HUES64 (cell line): Measurements from ENCODE around the gene PCOLCE2. TPM values are rescaled to one million over a fixed set of nuclear protein-coding genes. Genes with fewer than 3 reads are reported as not detected.

Experiments used
- H3K27ac ChIP-seq: 2 replicates; pipeline ENCODE4 v1.7.0; 2013; ENCODE audit warnings: low read depth, low read length, inconsistent platforms
- H3K27me3 ChIP-seq: 2 replicates; pipeline ENCODE4 v1.6.1; 2013; ENCODE audit warnings: mild to moderate bottlenecking, low read length; ENCODE audit not compliant: insufficient read depth
- H3K36me3 ChIP-seq: 2 replicates; pipeline ENCODE4 v1.6.1; 2013; ENCODE audit warnings: mild to moderate bottlenecking, low read length; ENCODE audit not compliant: insufficient read depth
- H3K4me1 ChIP-seq: 2 replicates; pipeline ENCODE4 v1.6.1; 2013; ENCODE audit warnings: mild to moderate bottlenecking, low read length, moderate library complexity; ENCODE audit not compliant: insufficient read depth
- H3K4me3 ChIP-seq: 2 replicates; pipeline ENCODE4 v1.5.1; 2013; ENCODE audit warnings: mild to moderate bottlenecking, low read length, moderate library complexity
- H3K9ac ChIP-seq: 2 replicates; pipeline ENCODE4 v1.6.1; 2013; ENCODE audit warnings: mild to moderate bottlenecking, low read depth, low read length
- H3K9me3 ChIP-seq: 2 replicates; pipeline ENCODE4 v1.6.1; 2013; ENCODE audit warnings: low read depth, low read length; ENCODE audit not compliant: insufficient read depth
- WGBS: fragments of 150-250, 120-280 bp; methylation state at CpG from one replicate; pipeline ENCODE4 v1.1.7; 2013; ENCODE audit warnings: missing lambda C conversion rate; 5-methylcytosine and 5-hydroxymethylcytosine counted together
- polyA plus RNA-seq, 2 experiments: library from polyadenylated mRNA; stranded (reverse); fragments of 50-300 nt; gene quantifications; one replicate each; pipeline ENCODE4 v1.2.3, GENCODE V29; 2013

Gene PCOLCE2, protein sequence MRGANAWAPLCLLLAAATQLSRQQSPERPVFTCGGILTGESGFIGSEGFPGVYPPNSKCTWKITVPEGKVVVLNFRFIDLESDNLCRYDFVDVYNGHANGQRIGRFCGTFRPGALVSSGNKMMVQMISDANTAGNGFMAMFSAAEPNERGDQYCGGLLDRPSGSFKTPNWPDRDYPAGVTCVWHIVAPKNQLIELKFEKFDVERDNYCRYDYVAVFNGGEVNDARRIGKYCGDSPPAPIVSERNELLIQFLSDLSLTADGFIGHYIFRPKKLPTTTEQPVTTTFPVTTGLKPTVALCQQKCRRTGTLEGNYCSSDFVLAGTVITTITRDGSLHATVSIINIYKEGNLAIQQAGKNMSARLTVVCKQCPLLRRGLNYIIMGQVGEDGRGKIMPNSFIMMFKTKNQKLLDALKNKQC
- 10.5 TPM for polyA plus RNA-seq (2013, experiment 1 of 2)
- 11.3 TPM for polyA plus RNA-seq (2013, experiment 2 of 2)

DNA sequence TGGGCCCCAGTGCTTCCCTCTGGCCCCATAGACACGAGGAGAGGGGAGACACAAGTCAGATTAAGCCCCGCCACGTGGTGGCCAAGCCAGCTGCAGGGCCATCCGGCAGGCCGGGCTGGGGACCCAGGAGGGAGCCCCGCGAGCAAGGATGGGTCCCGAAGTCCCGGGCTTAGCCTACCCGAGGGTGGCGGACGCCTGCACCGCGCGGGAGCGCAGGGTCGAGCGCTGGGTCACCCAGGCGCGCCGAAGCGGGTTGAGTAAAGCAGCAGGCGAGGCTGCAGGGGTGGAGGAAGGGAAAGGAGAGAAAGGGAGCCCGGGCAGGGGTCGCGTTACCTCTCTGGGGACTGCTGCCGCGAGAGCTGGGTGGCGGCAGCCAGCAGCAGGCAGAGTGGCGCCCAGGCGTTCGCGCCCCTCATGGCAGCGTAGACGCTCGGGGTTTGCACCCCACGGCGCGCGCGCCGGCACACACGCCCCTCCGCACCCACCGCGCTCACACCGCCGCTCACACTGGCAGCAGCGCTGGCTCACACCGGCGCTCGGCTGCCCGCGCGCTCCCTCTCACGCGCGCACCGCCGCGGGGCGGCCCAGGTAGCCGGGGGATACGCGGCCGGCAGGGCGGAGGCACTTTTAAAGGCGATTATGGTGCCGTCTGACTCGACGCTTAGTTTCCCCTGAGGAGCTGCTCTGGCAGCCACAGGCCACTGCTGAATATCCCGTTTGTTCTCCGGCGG, at the start of gene PCOLCE2:
TSS of gene PCOLCE2 (minus strand) at position 603 of the 731 bp plus-strand sequence. CDS start at position 416, 187 bp downstream.
- H3K36me3 ChIP-seq: no peaks in the 10 kb centered on the region
- no peaks in the 10 kb centered on the region for H3K9me3 ChIP-seq
- peaks cover 11% of the 10 kb centered on the region; the same call in 1 of the 2 replicates for H3K4me1 ChIP-seq
- under 1% methylated on average over 74 of the region's 74 CpGs for WGBS
- peak within 1 kb of the TSS; percentile 84 for H3K4me3 ChIP-seq
- peak within 1 kb of the TSS; percentile 90 for H3K9ac ChIP-seq
- peaks cover 22% of the 10 kb centered on the region for H3K27me3 ChIP-seq
- H3K27ac ChIP-seq: peak within 1 kb of the TSS; percentile 53; the same call in 1 of the 2 replicates

DNA sequence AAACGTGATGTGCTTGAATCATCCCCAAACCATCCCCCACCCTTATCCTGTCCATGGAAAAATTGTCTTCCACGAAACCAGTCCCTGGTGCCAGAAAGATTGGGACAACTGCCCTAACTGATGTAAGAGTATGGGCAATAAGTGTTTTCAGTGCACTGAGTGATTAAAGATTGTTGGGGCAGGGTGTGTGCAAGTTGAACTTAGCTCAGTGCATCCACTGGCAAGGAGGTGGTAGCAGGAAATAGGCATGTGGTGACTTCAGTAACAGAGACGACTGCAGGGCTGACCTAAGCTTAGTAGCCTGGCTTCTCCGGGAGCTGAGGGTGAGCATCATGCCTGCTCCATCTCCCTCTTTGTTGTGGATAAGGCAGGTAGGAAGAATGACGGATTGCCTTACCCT, 47.1 kb upstream of the PCOLCE2 start:
- WGBS: 91% methylated on average over 4 of the region's 5 CpGs
- Histone ChIP-seq H3K27me3 (no peaks in the 10 kb centered on the region), H3K9ac (no peak overlapping the region), H3K9me3 (no peaks in the 10 kb centered on the region), H3K27ac (no peak overlapping the region), H3K4me1 (peaks cover 10% of the 10 kb centered on the region), H3K36me3 (no peaks in the 10 kb centered on the region), H3K4me3 (no peak overlapping the region)

DNA sequence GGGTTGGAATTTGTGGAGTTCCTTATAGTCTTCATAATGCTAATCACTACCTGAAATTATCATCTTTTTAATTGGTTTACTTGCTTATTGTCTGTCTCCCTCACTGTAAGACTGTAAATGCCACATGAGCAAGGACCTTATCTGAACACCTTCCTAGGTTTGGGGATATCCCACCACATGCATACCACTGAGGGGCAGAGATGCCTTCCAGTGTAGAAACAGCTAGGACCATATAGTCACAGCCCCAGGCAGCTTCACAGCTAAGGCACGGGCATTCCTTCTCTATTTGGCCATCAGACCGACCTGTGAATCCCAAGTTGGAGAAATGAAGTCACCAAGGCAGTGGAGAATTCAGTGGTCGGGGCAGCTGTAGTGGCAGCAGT, 46.0 kb upstream of the PCOLCE2 start:
- Histone ChIP-seq H3K9me3 (no peaks in the 10 kb centered on the region), H3K9ac (no peak overlapping the region), H3K27me3 (no peaks in the 10 kb centered on the region), H3K4me3 (no peak overlapping the region), H3K36me3 (no peaks in the 10 kb centered on the region), H3K27ac (no peak overlapping the region), H3K4me1 (peaks cover under 1% of the 10 kb centered on the region)
- WGBS: 89% methylated on average over 3 of the region's 3 CpGs

DNA sequence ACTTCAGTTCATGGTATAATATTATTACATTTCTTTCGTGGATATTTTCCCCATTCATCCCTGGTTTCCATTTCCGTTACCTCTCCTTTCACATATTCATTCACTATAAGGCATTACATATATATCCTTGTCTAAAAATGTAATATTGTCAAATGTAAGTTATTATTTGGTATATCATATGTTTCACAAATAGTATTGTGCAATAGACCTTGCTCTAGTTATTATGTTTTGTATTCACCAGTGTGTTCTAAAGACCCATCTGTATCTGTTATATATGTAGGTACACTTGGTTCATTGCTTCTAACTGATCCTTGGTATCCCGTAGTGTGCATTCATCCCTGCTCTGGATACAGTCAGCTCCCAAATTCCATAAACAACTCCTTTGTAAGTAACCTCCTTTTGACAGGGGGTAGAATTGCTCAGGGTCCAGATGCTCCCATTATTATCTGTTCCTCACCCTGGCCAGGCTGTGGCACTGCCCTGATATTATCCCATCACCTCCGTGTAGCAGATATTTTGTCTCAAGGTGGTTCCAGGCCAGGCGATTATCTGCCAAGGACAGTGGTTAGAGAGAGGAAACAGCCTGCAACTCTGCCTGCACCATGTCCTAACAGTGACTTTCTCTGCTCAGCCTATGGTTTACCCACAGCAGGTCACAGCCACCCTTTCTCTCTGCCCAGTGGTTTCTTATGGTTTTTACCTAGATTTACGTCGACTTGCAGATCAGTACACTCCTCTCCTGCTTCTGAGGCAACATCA, 45.4 kb upstream of the PCOLCE2 start:
- Histone ChIP-seq H3K9ac (no peak overlapping the region), H3K9me3 (no peaks in the 10 kb centered on the region), H3K4me3 (no peak overlapping the region), H3K36me3 (no peaks in the 10 kb centered on the region), H3K27me3 (no peaks in the 10 kb centered on the region), H3K4me1 (no peaks in the 10 kb centered on the region; the same call in 1 of the 2 replicates), H3K27ac (no peak overlapping the region)
- WGBS: 86% methylated on average over 7 of the region's 7 CpGs

DNA sequence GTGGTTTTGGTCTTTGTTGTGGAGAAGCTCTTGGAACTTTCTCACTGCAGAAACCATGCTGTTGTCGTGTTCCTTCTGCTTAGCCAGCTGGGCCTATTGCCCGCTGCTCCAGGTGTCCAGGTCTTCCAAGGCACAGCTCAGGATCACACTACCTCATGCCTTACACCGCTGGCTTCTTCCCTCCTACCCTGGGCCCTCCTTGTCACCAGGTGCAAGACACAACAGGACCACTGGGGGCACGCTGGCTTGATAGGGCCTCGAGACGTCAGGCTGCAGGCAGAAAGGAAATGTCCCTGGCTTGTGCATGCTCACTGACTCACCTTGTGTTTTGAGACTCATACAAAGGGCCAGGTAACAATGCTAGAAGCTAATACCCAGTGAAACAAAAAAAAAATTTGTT, 42.3 kb upstream of the PCOLCE2 start:
- no peak overlapping the region for H3K4me3 ChIP-seq
- no peaks in the 10 kb centered on the region for H3K27me3 ChIP-seq
- 71% methylated on average over 6 of the region's 6 CpGs for WGBS
- H3K27ac ChIP-seq: no peak overlapping the region
- no peaks in the 10 kb centered on the region for H3K36me3 ChIP-seq
- H3K9ac ChIP-seq: no peak overlapping the region
- no peaks in the 10 kb centered on the region; the same call in 1 of the 2 replicates for H3K4me1 ChIP-seq
- H3K9me3 ChIP-seq: no peaks in the 10 kb centered on the region

DNA sequence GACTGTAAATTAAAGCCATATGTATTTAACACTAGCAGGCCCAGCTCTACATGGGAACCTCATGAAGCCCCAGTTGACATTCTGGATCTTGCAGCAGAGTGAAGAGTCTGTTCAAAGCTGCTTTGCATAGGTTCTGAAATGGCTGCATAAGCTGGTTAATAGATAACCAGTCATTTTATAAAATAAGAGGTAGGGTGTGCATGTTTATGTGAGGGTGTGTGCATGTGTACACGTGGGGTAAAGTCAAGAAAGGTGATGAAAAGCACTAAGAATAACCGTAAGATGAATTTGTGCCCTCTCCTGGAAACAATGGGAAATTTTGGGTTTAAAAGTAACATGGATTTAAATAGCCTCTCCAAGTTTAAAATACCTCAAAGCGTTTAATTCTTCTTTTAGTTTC, 41.6 kb upstream of the PCOLCE2 start:
- no peaks in the 10 kb centered on the region; the same call in 1 of the 2 replicates for H3K4me1 ChIP-seq
- H3K9ac ChIP-seq: no peak overlapping the region
- H3K4me3 ChIP-seq: no peak overlapping the region
- H3K27ac ChIP-seq: no peak overlapping the region
- no peaks in the 10 kb centered on the region for H3K36me3 ChIP-seq
- WGBS: 89% methylated on average over 3 of the region's 3 CpGs
- no peaks in the 10 kb centered on the region for H3K9me3 ChIP-seq
- H3K27me3 ChIP-seq: no peaks in the 10 kb centered on the region

DNA sequence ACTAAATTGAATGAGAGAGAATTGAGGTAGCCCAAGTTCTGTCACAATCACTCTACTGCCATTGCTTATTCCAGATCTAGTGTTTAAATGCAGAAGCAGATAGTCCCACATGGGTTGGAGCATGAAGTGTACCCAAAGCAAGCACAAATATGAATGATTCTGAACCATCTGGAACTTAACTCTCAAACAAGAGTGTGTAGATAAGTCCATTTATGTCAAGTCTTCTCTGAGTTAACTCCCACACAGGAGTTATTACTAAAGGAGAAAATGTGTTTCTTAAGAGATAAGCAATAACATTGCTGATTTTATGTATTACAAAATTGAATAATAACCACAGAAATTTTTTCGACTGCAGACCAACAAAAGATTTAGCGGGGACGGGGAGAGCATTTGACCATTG, 41.0 kb upstream of the PCOLCE2 start:
- Histone ChIP-seq H3K9me3 (no peaks in the 10 kb centered on the region), H3K36me3 (no peaks in the 10 kb centered on the region), H3K9ac (no peak overlapping the region), H3K4me1 (no peaks in the 10 kb centered on the region; the same call in 1 of the 2 replicates), H3K27ac (no peak overlapping the region), H3K27me3 (no peaks in the 10 kb centered on the region), H3K4me3 (no peak overlapping the region)
- no CpG with 5 or more reads among the region's 3 CpGs for WGBS

DNA sequence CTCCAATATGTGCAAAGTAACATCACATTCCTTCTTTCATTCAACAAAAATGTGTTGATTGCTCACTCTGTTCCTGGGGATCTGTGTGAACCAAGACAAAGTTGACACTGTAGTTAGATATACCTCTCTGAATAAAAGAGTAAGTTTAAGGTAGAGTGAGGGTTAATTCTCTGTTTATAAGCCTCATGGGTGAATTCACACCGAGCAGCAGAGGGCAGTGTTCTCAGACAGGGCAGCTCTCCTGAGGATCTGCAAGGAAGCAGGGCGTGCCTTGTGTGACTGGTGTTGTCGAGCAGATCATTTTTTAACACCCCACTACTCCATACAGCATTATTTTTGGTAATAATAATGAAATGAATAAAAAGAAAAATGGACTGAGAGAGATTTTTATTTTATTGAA, 40.2 kb upstream of the PCOLCE2 start:
- WGBS: 65% methylated on average over 2 of the region's 3 CpGs
- Histone ChIP-seq H3K4me1 (no peaks in the 10 kb centered on the region; the same call in 1 of the 2 replicates), H3K27me3 (no peaks in the 10 kb centered on the region)

DNA sequence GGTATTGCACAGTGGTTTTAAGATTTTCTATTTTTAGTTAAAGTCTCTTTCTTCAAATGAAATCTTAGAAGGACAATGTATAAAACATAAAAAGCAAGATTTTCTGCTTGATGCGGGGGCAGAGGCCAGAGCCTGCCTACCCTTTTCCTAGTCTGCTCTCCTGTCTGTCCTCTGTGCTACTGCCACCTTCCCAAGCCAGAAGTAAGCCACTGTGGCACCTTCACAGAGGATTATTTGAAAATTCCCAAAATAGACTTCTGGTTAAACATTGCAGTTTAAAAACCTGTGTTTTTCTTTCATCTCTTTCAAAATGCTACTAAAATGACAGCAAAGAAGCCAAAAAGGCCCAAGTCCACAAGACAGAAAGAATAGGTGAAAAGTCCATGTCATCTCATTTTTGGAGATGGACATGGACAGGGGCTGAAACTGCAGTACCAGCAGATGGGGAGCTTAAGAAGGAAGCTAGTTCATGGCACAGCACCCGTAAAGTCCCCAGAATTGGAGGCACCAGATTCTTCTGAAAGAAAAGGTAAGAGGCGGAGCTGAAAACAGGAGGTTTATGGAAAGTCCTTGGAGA, 37.6 kb upstream of the PCOLCE2 start:
- peaks cover 9% of the 10 kb centered on the region; the same call in 1 of the 2 replicates for H3K9me3 ChIP-seq
- no peak overlapping the region for H3K9ac ChIP-seq
- WGBS: 97% methylated on average over 3 of the region's 3 CpGs
- no peaks in the 10 kb centered on the region for H3K36me3 ChIP-seq
- no peaks in the 10 kb centered on the region for H3K4me1 ChIP-seq
- no peak overlapping the region for H3K4me3 ChIP-seq
- no peaks in the 10 kb centered on the region for H3K27me3 ChIP-seq
- no peak overlapping the region for H3K27ac ChIP-seq

More for the DNA sequence above, 40.2 kb upstream of the PCOLCE2 start:
- peaks cover 3% of the 10 kb centered on the region; the same call in 1 of the 2 replicates for H3K9me3 ChIP-seq
- H3K9ac ChIP-seq: no peak overlapping the region
- no peaks in the 10 kb centered on the region for H3K36me3 ChIP-seq
- no peak overlapping the region for H3K27ac ChIP-seq
- no peak overlapping the region for H3K4me3 ChIP-seq

DNA sequence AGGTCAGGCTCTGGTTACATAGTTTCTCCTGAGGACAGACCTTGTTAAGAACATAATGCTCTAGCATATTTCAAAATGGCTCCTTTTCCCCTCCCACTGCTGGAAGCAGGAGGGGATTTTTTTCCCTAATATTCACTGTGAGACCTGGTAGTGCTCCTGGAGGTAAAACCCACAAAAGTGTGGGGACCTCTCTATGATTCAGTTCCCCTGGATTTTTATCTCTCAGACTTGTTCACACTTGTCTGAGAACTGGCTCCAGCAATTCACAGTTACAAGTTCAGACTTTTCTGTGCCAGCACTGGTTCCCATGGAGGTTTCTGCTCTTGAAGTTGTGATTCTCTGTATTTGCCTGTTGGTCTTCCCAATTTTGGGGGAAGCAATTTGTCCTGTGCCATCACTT, 36.3 kb upstream of the PCOLCE2 start:
- Histone ChIP-seq H3K4me3 (no peak overlapping the region), H3K4me1 (no peaks in the 10 kb centered on the region), H3K27ac (no peak overlapping the region), H3K36me3 (no peaks in the 10 kb centered on the region), H3K9ac (no peak overlapping the region), H3K27me3 (no peaks in the 10 kb centered on the region), H3K9me3 (peaks cover 9% of the 10 kb centered on the region; the same call in 1 of the 2 replicates)
